ENCODE data around the gene CLINT1. TPM values are rescaled to one million over a fixed set of nuclear protein-coding genes. Genes with fewer than 3 reads are reported as not detected.
"Not testable (repeated sequence)": the region's sequence is repeated elsewhere in the genome, so short reads cannot be mapped to it uniquely, and the experiment has no call there.

CLINT1 gene
- total RNA-seq, 1 donor from 2014 or later = 92.1 TPM

DNA sequence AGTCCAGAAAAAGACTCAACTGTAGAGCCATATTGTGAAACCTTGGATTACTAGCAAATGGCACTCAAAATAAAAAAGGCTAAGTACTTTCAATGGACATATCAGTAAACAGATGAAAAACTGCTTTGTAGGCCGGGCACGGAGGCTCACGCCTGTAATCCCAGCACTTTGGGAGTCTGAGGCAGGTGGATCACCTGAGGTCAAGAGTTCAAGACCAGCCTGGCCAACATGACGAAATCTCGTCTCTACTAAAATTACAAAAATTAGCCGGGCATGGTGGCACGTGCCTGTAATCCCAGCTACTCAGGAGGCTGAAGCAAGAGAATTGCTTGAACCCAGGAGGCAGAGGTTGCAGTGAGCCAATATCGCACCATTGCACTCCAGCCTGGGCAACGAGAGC is 5.6 kb downstream of the CLINT1 start:
- Mint-ChIP-seq H3K4me1 (peaks cover 39% of the 10 kb centered on the region), H3K36me3 (ENCODE audit: low read depth) (peaks cover 19% of the 10 kb centered on the region)
- not testable (repeated sequence) for H3K27ac Mint-ChIP-seq, H3K9me3 Mint-ChIP-seq, H3K4me3 Mint-ChIP-seq, H3K27me3 Mint-ChIP-seq, DNase-seq
- intact Hi-C loops (cut with micrococcal nuclease) = loop anchor here (10.0 kb wide), 1 partner anchor 1321 kb away; no protein-coding TSS in a partner anchor

- DNase-seq = no peak
- Mint-ChIP-seq H3K36me3 (ENCODE audit: low read depth) (peaks cover 14% of the 10 kb centered on the region), H3K9me3 (no peaks in the 10 kb centered on the region), H3K27ac (no peak overlapping the region), H3K27me3 (no peaks in the 10 kb centered on the region), H3K4me3 (no peak overlapping the region), H3K4me1 (peaks cover 2% of the 10 kb centered on the region)
- intact Hi-C loops (cut with micrococcal nuclease) = no loop called here
Observed at GRCh38 chr5:157845914-157846598, 12.9 kb downstream of the CLINT1 start.

DNA sequence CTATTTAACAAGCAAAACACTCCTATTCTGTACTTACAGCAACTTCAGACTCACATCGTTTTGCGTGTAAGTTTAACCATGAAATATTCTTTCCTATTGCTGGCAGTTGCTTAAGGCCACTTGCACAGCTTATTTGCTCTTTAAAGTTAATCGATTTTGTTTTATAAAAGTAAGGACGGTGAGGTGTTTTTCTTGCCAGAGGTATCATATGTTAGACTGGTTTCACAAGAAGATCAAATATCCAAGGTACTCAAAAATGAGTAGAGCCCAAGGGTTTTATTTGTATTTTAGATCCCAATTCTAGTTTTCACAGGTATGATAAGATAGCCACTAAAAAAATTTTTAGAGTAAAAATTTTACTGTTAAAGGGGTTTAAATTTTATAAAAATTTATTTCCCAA is 16.2 kb downstream of the CLINT1 start:
- no peaks in the 10 kb centered on the region for H3K9me3 Mint-ChIP-seq
- H3K27ac Mint-ChIP-seq = no peak overlapping the region
- no peak for DNase-seq
- H3K27me3 Mint-ChIP-seq = no peaks in the 10 kb centered on the region
- no peak overlapping the region for H3K4me3 Mint-ChIP-seq
- peaks cover 3% of the 10 kb centered on the region for H3K4me1 Mint-ChIP-seq
- intact Hi-C loops (cut with micrococcal nuclease) = no loop called here
- peaks cover 11% of the 10 kb centered on the region for H3K36me3 Mint-ChIP-seq (ENCODE audit: low read depth)

GRCh38 chr5:157842185-157842584 is 16.8 kb downstream of the CLINT1 start:
- Mint-ChIP-seq H3K9me3 (no peaks in the 10 kb centered on the region), H3K27ac (no peak overlapping the region), H3K36me3 (ENCODE audit: low read depth) (peaks cover 8% of the 10 kb centered on the region), H3K4me3 (no peak overlapping the region), H3K27me3 (no peaks in the 10 kb centered on the region), H3K4me1 (peaks cover 3% of the 10 kb centered on the region)
- intact Hi-C loops (cut with micrococcal nuclease) = no loop called here
- no peak for DNase-seq

GRCh38 chr5:157839157-157839795 is 19.7 kb downstream of the CLINT1 start:
- intact Hi-C loops (cut with micrococcal nuclease) = no loop called here
- no peak overlapping the region for H3K27ac Mint-ChIP-seq
- no peaks in the 10 kb centered on the region for H3K27me3 Mint-ChIP-seq
- H3K4me1 Mint-ChIP-seq = peaks cover 11% of the 10 kb centered on the region
- peaks cover 4% of the 10 kb centered on the region for H3K36me3 Mint-ChIP-seq (ENCODE audit: low read depth)
- no peaks in the 10 kb centered on the region for H3K9me3 Mint-ChIP-seq
- no peak overlapping the region for H3K4me3 Mint-ChIP-seq
- no peak for DNase-seq

GRCh38 chr5:157836121-157836753 is 22.7 kb downstream of the CLINT1 start:
- intact Hi-C loops (cut with micrococcal nuclease) = no loop called here
- no peaks in the 10 kb centered on the region for H3K9me3 Mint-ChIP-seq
- no peak overlapping the region for H3K4me3 Mint-ChIP-seq
- no peak for DNase-seq
- H3K4me1 Mint-ChIP-seq = peaks cover 13% of the 10 kb centered on the region
- H3K36me3 Mint-ChIP-seq (ENCODE audit: low read depth) = peaks cover 5% of the 10 kb centered on the region
- no peaks in the 10 kb centered on the region for H3K27me3 Mint-ChIP-seq
- H3K27ac Mint-ChIP-seq = no peak overlapping the region

DNA sequence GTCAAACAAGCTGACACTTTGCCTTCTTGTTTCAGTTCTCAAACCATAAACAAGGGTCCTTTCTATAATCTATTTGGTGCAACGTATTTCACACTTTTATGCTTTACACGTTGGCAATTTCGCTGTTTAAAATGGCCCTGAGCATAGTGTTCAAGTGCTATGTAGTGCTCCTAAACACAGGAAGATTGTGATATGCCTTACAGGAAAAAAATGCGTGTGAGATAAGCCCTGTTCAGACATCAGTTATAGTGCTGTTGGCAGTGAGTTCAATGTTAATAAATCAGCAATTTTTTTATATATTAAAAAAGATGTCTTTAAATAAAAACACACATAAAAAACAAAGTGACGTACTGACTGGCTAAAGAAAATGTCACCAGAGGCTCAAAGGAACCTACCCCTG is 23.9 kb downstream of the CLINT1 start:
- no peak overlapping the region for H3K27ac Mint-ChIP-seq
- peaks cover 11% of the 10 kb centered on the region for H3K4me1 Mint-ChIP-seq
- no peaks in the 10 kb centered on the region for H3K9me3 Mint-ChIP-seq
- H3K27me3 Mint-ChIP-seq = no peaks in the 10 kb centered on the region
- intact Hi-C loops (cut with micrococcal nuclease) = no loop called here
- no peak overlapping the region for H3K4me3 Mint-ChIP-seq
- peaks cover 4% of the 10 kb centered on the region for H3K36me3 Mint-ChIP-seq (ENCODE audit: low read depth)
- DNase-seq = no peak

DNA sequence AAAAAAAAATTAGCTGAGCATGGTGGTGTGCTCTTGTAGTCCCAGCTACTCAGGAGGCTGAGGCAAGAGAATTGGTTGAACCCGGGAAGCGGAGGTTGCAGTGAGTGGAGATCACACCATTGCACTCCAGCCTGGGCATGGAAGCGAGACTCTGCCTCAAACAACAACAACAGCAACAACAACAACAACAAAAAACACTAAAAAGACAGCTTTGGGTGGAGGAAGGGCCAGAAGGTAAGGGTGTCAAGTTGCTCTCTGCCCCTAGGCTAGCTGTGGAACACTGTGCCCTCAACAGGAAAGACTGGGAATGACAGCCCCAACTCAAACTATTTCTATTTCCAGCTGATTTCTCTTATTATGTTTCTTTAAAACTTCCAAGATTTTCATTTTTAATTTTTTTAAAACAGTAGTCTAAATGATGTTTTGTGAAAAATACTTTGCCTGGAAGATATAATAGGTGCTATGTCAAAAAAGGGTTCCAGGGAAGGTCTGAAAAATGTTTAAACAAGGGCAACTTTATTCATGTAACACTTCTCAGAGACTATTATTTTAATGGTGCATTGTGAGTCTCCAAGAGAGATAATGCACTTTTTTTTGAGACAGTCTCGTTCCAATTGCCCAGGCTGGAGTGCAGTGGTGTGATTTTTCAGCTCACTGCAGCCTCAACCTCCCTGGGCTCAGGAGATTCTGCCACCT is 29.9 kb downstream of the CLINT1 start:
- peaks cover 2% of the 10 kb centered on the region for H3K36me3 Mint-ChIP-seq (ENCODE audit: low read depth)
- H3K27me3 Mint-ChIP-seq = no peaks in the 10 kb centered on the region
- no peaks in the 10 kb centered on the region for H3K9me3 Mint-ChIP-seq
- peaks cover 13% of the 10 kb centered on the region for H3K4me1 Mint-ChIP-seq
- H3K4me3 Mint-ChIP-seq = no peak overlapping the region
- H3K27ac Mint-ChIP-seq = no peak overlapping the region
- intact Hi-C loops (cut with micrococcal nuclease) = no loop called here
- no peak for DNase-seq

GRCh38 chr5:157828105-157828943 is 30.6 kb downstream of the CLINT1 start:
- intact Hi-C loops (cut with micrococcal nuclease) = no loop called here
- no peak for DNase-seq
- H3K9me3 Mint-ChIP-seq = no peaks in the 10 kb centered on the region
- peak overlapping the region; percentile 8 for H3K27ac Mint-ChIP-seq
- H3K4me3 Mint-ChIP-seq = peak overlapping the region; percentile 14
- no peaks in the 10 kb centered on the region for H3K27me3 Mint-ChIP-seq
- peaks cover 13% of the 10 kb centered on the region for H3K4me1 Mint-ChIP-seq
- peaks cover 2% of the 10 kb centered on the region for H3K36me3 Mint-ChIP-seq (ENCODE audit: low read depth)

DNA sequence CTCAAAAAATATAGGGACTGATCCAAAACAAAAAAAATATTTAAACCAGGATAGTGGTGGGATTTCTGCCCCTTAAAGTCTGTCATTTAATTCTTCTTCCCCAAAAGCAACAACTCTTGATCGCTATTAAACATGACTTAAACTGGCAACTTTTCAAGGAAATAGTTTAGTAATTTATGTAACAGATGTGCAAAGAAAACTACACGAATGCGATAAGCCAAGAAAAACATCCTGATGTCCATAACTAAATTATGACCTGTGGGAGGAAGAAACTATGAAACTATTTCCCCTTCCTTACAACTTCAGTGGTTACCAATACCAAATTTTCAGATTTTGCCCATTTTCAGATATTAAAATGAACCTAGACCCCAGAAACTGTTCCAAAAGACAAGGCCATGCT is 31.5 kb downstream of the CLINT1 start:
- no peak overlapping the region for H3K4me3 Mint-ChIP-seq

GRCh38 chr5:157823655-157824054 is 35.3 kb downstream of the CLINT1 start:
- H3K36me3 Mint-ChIP-seq (ENCODE audit: low read depth) = peaks cover 5% of the 10 kb centered on the region
- no peak for DNase-seq
- H3K4me1 Mint-ChIP-seq = peaks cover 24% of the 10 kb centered on the region
- H3K4me3 Mint-ChIP-seq = no peak overlapping the region
- intact Hi-C loops (cut with micrococcal nuclease) = no loop called here
- H3K9me3 Mint-ChIP-seq = no peaks in the 10 kb centered on the region
- H3K27ac Mint-ChIP-seq = no peak overlapping the region
- H3K27me3 Mint-ChIP-seq = no peaks in the 10 kb centered on the region

More for the DNA sequence above, 31.5 kb downstream of the CLINT1 start:
- intact Hi-C loops (cut with micrococcal nuclease) = no loop called here
- DNase-seq = no peak
- H3K36me3 Mint-ChIP-seq (ENCODE audit: low read depth) = peaks cover 2% of the 10 kb centered on the region
- no peak overlapping the region for H3K27ac Mint-ChIP-seq
- no peaks in the 10 kb centered on the region for H3K27me3 Mint-ChIP-seq
- peaks cover 14% of the 10 kb centered on the region for H3K4me1 Mint-ChIP-seq
- H3K9me3 Mint-ChIP-seq = no peaks in the 10 kb centered on the region

DNA sequence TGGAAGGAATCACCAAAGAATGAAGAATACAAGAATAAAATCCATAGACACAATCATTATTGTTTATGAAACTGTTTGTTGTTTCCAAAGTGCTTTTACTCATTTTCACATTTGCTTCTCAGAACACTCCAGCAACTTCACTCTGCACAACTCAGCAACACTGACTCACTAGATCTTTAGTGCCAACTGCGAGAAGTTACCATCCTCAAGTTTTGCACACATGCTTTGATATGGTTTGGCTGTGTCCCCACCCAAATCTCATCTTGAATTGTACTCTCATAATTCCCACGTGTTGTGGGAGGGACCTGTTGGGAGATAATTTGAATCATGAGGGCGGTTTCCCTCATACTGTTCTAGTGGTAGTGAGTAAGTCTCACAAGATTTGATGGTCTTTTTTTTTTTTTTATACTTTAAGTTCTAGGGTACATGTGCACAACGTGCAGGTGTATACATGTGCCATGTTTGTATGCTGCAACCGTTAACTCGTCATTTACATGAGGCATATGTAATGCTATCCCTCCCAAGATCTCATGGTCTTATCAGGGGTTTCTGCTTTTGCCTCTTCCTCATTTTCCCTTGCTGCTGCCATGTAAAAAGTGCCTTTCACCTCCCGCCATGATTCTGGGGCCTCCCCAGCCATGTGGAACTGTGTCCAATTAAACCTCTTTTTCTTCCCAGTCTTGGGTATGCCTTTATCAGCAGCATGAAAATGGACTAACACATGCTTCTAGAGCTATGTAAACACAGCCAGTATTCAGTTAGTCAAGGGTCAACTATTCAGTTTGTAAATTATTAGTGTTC is 36.9 kb downstream of the CLINT1 start:
- Mint-ChIP-seq H3K4me3 (no peak overlapping the region), H3K27ac (no peak overlapping the region), H3K9me3 (no peaks in the 10 kb centered on the region), H3K4me1 (peaks cover 17% of the 10 kb centered on the region), H3K27me3 (no peaks in the 10 kb centered on the region), H3K36me3 (ENCODE audit: low read depth) (peaks cover 11% of the 10 kb centered on the region)
- intact Hi-C loops (cut with micrococcal nuclease) = loop anchor here (1.0 kb wide), 1 partner anchor 36 kb away; no protein-coding TSS in a partner anchor
- no peak for DNase-seq
